GM19025 (cell line): ENCODE measurements around the gene HNRNPF.
"Not testable (repeated sequence)": the region's sequence is repeated elsewhere in the genome, so short reads cannot be mapped to it uniquely, and the experiment has no call there.

Experiments
- ATAC-seq: cut with Tn5 transposase; IDR thresholded peaks from one replicate; pipeline ENCODE4 v1.9.1; 2021; ENCODE audit warnings: mild to moderate bottlenecking, low read depth, moderate library complexity; ENCODE audit not compliant: unreplicated experiment

Gene HNRNPF, protein sequence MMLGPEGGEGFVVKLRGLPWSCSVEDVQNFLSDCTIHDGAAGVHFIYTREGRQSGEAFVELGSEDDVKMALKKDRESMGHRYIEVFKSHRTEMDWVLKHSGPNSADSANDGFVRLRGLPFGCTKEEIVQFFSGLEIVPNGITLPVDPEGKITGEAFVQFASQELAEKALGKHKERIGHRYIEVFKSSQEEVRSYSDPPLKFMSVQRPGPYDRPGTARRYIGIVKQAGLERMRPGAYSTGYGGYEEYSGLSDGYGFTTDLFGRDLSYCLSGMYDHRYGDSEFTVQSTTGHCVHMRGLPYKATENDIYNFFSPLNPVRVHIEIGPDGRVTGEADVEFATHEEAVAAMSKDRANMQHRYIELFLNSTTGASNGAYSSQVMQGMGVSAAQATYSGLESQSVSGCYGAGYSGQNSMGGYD

GRCh38 chr10:43408710-43409384, at the start of gene HNRNPF:
Gene HNRNPF (minus strand): TSS chr10:43409186. CDS start chr10:43387884, 21,302 bp downstream.
- ATAC-seq: peak; percentile 65

DNA sequence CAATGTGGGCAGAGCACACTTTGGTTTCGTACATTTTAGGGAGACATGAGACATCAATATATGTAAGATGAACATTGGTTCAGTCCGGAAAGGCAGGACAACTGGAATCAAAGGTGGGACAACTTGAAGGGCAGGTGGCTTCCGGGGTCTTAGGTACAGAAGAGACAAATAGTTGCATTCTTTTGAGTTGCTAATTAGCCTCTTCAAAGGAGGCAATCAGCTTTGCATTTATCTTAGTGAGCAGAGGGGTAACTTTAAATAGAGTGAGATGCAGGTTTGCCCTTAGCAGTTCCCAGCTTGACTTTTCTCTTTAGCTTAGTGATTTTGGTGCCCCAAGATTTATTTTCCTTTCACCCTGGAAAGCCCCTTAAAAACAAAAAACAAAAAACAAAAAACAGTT, 49.2 kb upstream of the HNRNPF start:
- ATAC-seq: no peak

DNA sequence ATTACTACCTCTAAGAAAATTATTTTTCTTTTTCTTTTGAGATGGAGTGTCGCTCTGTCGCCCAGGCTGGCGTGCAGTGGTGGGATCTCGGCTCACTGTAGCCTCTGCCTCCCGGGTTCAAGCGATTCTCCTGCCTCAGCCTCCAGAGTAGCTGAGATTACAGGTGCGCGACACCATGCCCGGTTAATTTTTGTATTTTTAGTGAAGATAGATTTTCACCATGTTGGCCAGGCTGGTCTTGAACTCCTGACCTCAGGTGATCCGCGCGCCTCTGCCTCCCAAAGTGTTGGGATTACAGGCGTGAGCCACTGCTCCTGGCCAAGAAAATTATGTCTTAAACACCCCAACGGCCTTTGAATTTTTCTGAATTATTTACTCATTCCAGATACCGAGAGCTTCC, 47.6 kb upstream of the HNRNPF start:
- not testable (repeated sequence) for ATAC-seq

GRCh38 chr10:43454025-43454424, 45.0 kb upstream of the HNRNPF start:
- ATAC-seq: not testable (repeated sequence)

DNA sequence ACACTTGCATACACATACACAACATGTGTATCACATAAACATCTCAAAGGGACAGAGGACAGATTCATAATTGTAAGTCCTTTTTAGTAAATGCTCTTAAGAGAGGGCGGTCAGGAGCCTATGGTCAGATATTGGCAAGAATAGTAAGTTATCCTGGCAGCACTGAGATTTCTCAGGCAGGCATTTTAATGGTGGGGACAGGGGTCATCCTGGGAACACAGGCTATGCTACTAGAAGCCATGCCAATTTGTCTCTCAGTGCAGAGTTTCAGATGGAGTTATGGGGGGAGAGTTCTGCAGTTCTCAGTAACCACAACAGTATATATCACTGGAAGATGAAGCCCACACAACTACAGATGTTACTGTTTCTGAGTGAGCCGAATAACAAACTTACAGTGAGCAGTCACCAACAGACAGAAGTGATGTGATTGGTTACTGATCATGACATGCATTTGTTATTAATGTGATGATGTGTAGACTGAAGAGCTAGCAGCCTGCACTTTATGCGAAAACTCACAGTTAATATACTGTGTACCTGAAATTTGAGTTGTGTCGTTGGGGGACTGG, 44.4 kb upstream of the HNRNPF start:
- ATAC-seq: no peak

DNA sequence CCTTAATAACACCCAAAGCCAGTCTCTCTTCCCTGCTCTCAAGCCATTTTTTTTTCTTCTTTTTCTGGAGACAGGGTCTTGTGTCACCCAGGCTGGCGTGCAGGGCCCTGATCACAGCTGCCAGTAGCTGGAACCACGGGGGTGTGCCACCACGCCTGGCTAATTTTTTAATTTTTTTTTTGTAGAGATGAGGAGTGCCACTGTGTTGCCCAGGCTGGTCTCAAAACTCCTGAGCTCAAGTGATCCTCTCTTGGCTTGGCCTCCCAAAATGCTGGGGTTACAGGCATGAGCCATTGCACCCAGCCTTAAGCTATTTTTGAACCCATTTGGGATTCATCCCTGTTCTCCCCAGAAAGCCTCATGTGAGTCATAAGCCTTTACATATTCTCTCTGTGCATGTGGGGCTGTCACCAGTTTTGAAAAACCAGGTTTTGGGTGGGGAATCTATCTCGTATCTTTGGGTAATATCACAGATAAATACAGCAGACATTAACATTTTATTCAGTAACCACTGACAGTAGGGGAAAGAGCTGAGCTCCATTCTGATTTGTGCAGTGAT, 43.4 kb upstream of the HNRNPF start:
- no peak for ATAC-seq

GRCh38 chr10:43448742-43449141, 39.8 kb upstream of the HNRNPF start:
- no peak for ATAC-seq

GRCh38 chr10:43446219-43447017, 37.4 kb upstream of the HNRNPF start:
- ATAC-seq: not testable (repeated sequence)

DNA sequence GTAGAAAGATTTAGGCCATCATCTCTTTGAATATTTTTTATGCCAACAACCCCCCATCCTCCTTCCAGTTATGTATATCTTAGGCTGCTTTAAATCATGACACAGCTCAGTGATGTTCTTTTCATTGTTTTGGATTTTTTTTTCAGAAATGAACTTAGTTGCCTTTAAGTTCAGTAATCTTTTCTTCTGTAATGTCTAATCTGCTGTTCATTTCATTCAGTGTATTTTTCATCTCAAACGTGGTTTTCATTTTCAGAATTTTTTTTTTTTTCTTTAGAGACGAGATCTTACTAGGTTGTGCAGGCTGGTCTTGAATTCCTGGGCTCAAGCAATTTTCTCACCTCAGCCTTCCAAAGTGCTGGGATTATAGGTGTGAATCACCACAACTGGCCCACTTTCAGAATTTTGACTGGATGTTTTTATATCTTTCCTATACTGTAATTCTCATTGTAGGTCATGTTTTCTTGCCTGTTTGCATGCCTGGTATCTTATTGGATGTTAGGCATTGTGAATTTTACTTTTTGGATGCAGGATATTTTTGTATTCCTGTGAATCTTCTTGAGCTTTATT, 36.0 kb upstream of the HNRNPF start:
- no peak for ATAC-seq

DNA sequence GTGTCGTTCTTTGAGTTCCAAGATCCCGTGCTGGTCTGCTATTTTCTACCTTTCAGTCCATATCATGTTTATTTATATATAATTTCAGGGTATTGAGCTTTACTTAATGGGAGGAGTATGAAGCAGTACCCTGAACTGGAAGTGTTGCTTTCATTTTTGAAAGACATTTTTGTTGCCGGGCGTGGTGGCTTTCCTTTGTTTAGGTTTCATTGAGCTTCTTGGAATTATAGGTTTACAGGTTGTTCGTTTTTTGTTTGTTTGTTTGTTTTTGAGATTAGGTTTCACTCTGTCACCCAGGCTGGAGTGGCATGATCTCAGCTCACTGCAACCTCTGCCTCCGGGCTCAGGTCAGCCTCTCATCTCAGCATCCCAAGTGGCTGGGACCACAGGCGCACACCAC, 35.3 kb upstream of the HNRNPF start:
- ATAC-seq: no peak

DNA sequence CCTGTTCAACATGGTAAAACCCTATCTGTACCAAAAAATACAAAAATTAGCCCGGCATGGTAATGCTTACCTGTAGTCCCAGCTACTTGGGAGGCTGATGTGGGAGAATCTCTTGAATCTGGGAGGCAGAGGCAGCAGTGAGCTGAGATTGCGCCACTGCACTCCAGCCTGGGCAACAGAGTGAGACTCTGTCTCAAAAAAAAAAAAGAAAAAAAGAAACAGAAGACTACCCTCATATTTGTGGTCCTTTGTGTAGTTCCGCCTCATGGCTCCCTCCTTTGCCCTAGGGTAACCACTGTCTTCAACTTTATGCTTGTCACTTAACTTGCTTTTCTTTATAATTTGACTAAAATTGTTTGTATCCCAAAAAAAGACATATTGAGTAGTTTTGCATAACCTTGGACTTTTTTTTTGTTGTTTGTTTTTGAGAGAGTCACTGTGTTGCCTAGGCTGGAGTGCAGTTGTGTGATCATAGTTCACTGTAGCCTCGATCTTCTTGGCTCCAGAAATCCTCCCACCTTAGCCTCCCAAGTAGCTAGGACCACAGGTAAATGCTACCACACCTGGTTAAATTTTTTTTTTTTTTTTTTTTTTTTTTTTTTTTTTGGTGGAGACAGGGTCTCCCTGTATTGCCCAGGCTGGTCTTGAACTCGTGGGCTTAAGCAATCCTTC, 31.6 kb upstream of the HNRNPF start:
- no peak for ATAC-seq

- no peak for ATAC-seq
Measured at GRCh38 chr10:43437141-43437870, 28.3 kb upstream of the HNRNPF start.

- ATAC-seq: peak; percentile 97
Measured at GRCh38 chr10:43436291-43437140, 27.5 kb upstream of the HNRNPF start, which contains the start of gene ZNF487. Gene ZNF487 (plus strand): TSS chr10:43437111. CDS start chr10:43475814, 38,703 bp downstream.

- ATAC-seq: no peak
Measured at GRCh38 chr10:43430926-43431663, 22.1 kb upstream of the HNRNPF start.

- ATAC-seq: no peak
Measured at GRCh38 chr10:43427166-43427825, 18.3 kb upstream of the HNRNPF start.

DNA sequence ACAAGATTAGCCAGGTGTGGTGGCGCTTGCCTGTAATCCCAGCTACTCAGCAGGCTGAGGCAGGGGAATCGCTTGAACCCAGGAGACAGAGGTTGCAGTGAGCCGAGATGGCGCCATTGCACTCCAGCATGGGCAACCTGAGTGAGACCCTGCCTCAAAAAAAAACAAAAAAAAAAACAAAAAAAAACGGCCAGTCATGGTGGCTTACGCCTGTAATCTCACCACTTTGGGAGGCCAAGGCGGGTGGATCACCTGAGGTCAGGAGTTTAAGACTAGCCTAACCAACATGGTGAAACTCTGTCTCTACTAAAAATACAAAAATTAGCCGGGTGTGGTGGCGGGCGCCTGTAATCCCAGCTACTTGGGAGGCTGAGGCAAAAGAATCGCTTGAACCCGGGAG, 17.5 kb upstream of the HNRNPF start:
- ATAC-seq: not testable (repeated sequence)

- ATAC-seq: no peak
Measured at GRCh38 chr10:43424416-43424815, 15.4 kb upstream of the HNRNPF start.
